ENCODE measurements around the gene PFDN1.

The PFDN1 gene

GRCh38 chr5:140339636-140340035 lies 36.7 kb upstream of the PFDN1 start:
- TF ChIP-seq, protein P1, sequence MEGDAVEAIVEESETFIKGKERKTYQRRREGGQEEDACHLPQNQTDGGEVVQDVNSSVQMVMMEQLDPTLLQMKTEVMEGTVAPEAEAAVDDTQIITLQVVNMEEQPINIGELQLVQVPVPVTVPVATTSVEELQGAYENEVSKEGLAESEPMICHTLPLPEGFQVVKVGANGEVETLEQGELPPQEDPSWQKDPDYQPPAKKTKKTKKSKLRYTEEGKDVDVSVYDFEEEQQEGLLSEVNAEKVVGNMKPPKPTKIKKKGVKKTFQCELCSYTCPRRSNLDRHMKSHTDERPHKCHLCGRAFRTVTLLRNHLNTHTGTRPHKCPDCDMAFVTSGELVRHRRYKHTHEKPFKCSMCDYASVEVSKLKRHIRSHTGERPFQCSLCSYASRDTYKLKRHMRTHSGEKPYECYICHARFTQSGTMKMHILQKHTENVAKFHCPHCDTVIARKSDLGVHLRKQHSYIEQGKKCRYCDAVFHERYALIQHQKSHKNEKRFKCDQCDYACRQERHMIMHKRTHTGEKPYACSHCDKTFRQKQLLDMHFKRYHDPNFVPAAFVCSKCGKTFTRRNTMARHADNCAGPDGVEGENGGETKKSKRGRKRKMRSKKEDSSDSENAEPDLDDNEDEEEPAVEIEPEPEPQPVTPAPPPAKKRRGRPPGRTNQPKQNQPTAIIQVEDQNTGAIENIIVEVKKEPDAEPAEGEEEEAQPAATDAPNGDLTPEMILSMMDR (conservative IDR thresholded peaks at IDR 0.05; ENCODE audit: low read length): no peak
- no peak overlapping the region for H3K4me3 ChIP-seq (ENCODE audit: low read length)
- no peak for DNase-seq (ENCODE audit: low read depth)

DNA sequence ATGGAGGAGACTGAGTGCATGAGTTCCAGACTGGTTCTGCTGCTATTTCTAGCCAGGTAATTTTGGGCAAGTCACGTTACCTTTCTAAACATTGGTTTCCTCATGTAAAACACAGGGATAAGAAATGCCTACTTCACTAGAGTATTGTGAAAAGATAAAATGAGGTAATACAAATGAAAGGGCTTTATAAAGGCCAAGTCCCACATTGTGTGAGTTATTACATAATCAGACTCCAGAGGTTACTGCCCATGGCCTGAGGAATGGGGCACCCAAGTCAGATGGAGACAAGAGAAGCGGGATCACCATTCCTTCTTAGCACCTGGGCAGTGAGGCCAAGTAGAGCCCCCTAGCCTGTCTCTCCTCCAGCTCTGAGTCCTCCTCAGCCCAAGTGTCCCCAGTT lies 36.0 kb upstream of the PFDN1 start:
- TF ChIP-seq, protein P1 (conservative IDR thresholded peaks at IDR 0.05; ENCODE audit: low read length): no peak
- H3K4me3 ChIP-seq (ENCODE audit: low read length): no peak overlapping the region
- DNase-seq (ENCODE audit: low read depth): no peak

DNA sequence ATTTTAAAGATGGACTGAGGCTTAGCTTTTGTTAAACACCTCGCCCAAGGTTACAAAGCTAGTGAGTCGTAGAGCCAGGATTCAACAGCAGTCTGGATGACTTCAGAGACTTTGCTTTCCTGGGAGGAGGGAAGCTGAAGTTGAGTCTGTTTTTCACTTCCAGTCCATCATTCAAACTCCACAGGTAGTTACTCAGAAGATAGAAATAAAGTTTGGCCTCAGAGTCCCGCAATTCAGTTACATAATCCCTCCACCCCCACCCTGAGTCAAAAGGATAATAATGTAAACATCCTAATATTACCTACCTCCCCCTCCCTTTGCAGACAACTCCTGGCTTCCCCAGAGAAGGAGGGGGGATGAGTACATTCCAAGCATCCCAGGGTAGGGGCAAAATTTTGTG lies 35.4 kb upstream of the PFDN1 start:
- TF ChIP-seq, protein P1 (conservative IDR thresholded peaks at IDR 0.05; ENCODE audit: low read length): no peak
- DNase-seq (ENCODE audit: low read depth): peak; percentile 26
- H3K4me3 ChIP-seq (ENCODE audit: low read length): no peak overlapping the region

DNA sequence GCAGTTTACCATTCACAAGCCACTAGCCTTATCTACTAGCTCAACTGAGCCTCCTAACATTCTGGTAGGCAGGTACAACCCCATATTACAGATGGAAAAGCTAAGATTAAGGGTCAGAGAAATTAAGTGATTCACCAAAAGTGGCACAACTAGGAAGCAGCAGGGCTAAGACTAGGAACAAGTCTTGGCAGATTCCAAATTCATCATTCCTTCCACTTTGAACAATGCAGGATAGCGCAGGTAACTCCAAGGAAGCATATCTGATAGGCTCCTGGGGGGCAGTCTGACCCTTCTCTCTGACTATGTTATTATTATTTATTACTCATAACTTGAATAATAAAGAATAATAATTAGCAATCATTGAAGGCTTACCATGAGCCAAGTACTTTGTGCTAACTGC lies 35.0 kb upstream of the PFDN1 start:
- H3K4me3 ChIP-seq (ENCODE audit: low read length): no peak overlapping the region
- no peak for DNase-seq (ENCODE audit: low read depth)
- TF ChIP-seq, protein P1 (conservative IDR thresholded peaks at IDR 0.05; ENCODE audit: low read length): no peak

DNA sequence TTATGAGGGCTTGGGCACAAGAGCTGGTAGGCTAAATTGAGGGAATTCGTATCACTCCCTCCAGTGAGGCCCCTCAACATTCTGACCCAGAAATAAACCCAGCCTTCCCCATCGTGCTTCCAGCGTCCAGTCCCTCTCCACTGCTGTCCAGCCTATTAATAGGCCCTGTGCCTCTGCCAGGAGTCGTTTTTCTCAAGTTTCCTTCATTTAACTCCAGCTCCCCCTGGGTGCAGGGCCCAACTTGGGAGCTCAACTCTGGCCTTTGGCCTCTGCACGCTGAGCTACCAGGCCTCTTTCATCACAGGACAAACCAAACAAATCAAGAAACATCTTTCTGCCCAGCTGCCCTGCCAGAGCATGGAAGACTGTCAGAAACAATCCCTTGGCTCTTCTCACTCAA lies 33.5 kb upstream of the PFDN1 start:
- TF ChIP-seq, protein P1 (conservative IDR thresholded peaks at IDR 0.05; ENCODE audit: low read length): no peak
- no peak overlapping the region for H3K4me3 ChIP-seq (ENCODE audit: low read length)
- DNase-seq (ENCODE audit: low read depth): peak; percentile 21

DNA sequence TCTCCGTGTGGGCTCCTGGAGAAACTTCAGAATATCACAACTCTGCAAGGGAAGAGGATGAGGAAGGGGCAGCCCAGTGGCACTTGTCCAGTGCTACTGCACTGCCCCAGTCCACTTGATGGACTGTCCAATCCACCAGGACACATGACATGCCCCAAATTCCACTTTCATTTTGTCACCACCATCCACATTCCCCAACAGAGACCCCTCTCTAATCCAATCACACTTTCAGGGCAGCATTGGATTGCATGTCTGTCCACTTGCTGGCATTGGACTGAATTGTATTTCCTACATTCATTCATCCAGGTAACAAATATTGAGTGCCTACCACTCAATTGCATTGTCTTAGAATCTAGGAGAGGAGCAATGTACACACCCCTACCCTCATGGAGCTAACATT lies 28.7 kb upstream of the PFDN1 start:
- DNase-seq (ENCODE audit: low read depth): no peak
- H3K4me3 ChIP-seq (ENCODE audit: low read length): no peak overlapping the region
- TF ChIP-seq, protein P1 (conservative IDR thresholded peaks at IDR 0.05; ENCODE audit: low read length): no peak

GRCh38 chr5:140329739-140330481 lies 27.0 kb upstream of the PFDN1 start:
- DNase-seq (ENCODE audit: low read depth): no peak
- TF ChIP-seq, protein P1 (conservative IDR thresholded peaks at IDR 0.05; ENCODE audit: low read length): no peak
- H3K4me3 ChIP-seq (ENCODE audit: low read length): no peak overlapping the region

All from AG10803 (cell line).